OCI-LY1 (cell line): ENCODE data around the gene SATB1.

Source experiments
- EZH2 ChIP-seq: fragments of 200-600 bp; sonication (generic), shearing (Covaris generic); IDR thresholded peaks from 2 replicates; pipeline ENCODE4 v1.8.0; 2017; ENCODE audit warnings: borderline replicate concordance, mixed run types, mild to moderate bottlenecking, antibody characterized with exemption, low read length, moderate library complexity, mixed read lengths
- TF ChIP-seq, protein P1 (sequence below): fragments of 200-600 bp; sonication (generic), shearing (Covaris generic); IDR thresholded peaks from 2 replicates; pipeline ENCODE4 v1.5.1; 2017; ENCODE audit warnings: mild to moderate bottlenecking, antibody characterized with exemption, low read length, moderate library complexity, mixed read lengths

DNA sequence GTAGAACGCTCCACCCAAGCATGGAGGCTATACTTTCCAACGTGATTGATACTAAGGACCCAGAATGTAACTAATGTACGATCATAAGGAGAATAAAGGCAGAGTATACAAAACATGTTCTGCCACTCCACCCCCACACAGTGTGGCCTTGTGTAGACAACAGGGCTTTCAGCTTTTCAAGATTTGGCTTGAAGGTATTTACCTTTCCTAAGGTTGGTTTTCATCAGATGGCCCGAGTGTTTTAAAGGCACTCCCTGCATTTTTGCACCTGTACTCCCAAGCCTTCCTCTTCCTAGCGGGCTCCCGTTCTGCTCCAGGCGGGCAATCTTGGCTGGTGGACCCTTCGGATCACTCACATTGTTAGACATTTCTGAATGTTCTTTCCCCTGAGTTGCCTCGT is 4.6 kb downstream of the SATB1 start:
- TF ChIP-seq, protein P1, sequence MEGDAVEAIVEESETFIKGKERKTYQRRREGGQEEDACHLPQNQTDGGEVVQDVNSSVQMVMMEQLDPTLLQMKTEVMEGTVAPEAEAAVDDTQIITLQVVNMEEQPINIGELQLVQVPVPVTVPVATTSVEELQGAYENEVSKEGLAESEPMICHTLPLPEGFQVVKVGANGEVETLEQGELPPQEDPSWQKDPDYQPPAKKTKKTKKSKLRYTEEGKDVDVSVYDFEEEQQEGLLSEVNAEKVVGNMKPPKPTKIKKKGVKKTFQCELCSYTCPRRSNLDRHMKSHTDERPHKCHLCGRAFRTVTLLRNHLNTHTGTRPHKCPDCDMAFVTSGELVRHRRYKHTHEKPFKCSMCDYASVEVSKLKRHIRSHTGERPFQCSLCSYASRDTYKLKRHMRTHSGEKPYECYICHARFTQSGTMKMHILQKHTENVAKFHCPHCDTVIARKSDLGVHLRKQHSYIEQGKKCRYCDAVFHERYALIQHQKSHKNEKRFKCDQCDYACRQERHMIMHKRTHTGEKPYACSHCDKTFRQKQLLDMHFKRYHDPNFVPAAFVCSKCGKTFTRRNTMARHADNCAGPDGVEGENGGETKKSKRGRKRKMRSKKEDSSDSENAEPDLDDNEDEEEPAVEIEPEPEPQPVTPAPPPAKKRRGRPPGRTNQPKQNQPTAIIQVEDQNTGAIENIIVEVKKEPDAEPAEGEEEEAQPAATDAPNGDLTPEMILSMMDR: no peak
- TF ChIP-seq EZH2: no peak
